Middle frontal gyrus (tissue), 1 donor: ENCODE measurements around the gene COL13A1.

ENCODE experiments used
- DNase-seq: peaks from one replicate; pipeline ENCODE4 v3.0.0-alpha.2; 2015; ENCODE audit warnings: low spot score; ENCODE audit errors: extremely low spot score

The COL13A1 gene

DNA sequence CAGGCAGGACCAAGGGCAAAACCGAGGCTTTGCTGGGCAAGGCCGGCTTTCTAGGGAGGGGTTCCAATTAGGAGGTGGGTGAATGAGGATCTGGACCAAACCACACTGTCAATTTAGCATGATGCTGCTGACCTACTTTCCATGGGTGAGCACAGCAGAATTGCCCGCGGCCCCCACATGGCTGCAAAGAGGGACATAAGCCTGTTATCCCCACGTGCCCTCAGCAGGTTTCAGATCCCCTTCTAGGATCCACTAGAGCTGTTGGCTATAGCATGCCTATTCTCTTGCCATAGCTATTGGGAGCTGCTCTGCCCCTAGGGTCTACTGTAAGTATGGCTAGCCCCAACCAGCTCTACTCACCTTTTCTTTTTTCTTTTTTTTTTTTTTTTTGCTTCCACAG, 102.8 kb downstream of the COL13A1 start:
- no peak for DNase-seq

DNA sequence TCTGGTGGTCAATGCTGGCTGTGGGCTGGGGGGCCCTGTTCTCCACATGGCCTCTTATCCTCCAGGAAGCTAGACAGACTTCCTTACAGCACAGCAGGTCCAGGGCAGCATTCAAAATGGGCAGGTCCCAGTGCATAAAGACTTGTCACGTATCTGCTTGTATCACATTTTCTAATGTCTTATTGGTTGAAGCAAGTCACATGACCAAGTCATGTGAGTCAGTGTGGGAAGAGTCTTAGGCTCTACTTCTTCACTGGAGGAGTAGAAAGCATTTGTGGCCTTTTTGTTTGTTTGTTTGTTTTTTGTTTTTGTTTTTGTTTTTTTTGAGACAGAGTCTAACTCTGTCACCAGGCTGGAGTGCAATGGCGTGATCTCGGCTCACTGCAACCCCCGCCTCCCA, 104.7 kb downstream of the COL13A1 start:
- DNase-seq, result no peak

DNA sequence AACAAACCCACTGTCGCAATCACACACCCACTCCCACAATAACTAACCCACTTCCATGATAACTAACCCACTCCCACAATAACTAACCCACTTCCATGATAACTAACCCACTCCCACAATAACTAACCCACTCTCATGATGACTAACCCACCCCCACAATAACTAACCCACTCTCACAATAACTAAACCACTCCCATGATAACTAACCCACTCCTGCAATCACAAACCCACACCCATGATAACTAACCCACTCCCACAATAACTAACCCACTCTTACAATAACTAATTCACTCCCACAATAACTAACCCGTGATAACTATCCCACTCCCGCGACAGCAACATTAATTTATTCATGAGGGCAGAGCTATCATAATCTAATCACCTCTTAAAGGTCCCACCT, 105.8 kb downstream of the COL13A1 start:
- DNase-seq, result no peak

DNA sequence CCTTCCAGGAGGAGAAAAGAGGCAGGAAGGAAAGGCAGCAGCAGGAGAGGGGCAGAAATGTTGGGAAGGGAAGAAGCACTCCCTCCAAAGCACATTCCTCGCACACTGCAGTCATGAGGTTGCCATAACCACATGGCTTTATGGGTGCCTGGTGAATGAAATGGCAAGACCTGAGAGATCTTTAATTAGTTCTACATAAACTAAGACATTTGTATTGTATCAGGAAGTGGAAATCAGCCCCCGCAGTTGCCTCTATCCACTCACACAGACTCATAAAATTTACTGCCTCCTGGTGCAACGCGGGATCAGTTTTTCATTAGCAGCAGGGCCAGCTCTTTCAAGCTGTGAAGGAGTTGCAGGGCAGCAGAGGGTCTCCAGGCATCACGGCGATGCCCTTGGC, 106.4 kb downstream of the COL13A1 start:
- DNase-seq, result no peak

DNA sequence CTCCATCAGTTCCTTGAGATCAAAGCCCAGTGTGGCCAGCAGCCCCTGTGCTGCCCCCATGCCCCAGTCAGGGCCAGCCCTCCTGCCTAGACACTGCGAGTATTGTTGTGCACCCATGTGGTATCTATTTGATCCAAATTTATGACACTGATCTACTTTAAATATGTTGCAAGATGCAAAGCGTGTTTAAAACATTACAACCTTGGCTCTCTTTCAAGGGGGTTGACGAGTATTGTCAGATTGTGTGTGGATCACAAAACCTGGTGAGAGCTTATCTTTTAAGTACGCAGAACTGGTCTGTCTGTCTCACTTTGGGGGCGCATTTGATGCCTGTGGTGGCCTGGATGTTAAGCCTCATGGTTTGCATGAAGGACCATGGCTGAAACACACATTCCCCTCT, 108.9 kb downstream of the COL13A1 start:
- no peak for DNase-seq

DNA sequence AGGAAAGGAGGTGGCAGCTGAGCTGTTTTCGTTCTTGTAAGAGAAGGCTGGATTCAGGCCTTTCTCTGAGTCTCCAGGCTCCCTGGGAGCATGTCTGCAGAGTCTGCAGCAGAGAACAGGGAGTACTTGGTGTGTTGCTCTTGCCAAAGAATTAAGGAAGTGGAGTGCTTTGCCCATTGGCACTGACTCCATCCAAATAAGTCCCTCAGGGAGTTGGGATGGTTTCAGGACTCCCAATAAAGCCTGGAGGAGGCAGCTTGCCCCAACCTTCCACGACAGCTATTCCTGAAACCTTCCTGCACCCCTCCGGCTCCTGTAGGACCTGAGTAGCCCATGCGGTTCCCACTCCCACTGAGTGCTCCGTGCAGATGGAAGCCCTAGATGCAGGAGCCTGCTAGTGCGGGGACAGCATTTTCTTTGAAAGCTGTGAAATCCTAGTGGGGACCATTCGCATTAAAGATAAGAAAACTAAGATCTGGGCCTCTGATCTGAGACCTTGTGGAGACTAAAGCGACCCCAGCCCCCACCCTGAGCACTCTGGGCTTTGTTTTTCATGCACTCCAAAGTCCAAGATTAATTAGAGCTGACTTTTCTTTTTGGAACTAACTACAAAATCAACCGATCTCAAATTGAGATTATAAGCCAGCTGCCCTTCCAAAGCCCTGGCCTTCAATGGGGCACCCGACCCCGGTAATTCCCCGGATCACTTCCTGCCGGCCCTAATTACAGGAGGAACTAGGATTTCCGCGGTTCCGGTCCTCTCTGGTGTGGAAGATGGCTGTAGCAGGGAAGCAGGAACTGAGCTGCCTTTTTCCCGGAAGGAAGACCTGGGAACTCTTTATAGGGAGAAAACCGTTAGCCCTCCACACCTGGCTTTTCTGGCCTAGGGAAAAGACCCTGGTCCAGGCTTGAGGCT, 110.2 kb downstream of the COL13A1 start:
- DNase-seq, result no peak

DNA sequence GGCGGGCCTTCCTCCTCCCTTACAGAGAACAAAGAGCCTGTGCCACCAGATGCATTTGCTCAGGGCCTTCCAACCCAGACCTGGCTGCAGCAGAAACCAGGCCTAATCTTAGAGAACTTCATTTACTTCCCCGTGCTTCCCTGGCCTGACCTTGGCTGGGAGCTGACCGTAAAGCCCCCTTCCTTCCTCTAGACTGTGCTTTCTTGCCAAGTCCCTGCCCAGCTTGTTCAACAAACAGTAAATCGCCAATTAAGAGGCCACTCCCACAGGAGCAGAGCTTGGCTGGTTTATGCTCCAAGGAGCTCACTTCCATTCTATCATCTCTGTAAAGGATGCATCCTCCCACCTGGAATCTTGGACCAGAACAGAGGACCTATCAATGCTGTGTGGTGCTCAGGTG, 110.9 kb downstream of the COL13A1 start:
- no peak for DNase-seq

DNA sequence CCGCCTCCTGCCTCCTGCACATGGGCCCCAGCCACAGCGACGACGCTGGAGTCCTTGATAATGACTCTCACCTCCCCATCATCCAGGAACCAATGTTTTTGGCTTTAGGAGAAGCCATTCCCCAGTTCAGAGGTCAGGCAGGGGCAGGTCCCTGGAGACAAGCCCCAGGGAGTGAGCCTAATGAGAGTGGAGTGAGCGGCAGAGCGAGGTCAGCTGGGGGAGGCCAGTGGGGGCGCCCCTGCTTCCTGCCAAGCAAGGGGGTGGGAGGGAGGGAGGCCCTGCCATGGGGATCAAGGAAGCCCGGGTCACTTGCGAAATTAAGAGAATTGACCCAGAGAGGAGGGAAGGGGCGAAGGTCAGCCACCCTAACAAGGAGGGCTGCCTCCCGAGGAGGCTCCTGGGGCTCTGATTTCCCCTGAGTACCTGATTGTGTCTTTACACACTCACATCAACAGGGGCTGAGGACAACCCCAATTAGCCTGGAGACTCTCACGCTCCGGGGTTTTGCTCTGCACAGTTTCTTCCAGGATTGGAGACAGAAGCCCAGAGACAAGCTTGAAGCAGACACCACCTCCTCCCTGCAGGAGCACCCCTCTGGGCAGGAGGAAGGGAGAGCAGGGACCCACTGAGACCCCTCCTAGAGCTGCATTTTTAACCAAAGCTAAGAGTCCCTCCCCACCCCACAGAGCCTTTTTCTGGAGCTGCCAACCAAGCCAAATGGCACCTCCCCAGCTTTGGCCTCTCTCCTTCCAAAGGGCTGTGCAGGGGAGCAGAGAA, 112.1 kb downstream of the COL13A1 start:
- no peak for DNase-seq

DNA sequence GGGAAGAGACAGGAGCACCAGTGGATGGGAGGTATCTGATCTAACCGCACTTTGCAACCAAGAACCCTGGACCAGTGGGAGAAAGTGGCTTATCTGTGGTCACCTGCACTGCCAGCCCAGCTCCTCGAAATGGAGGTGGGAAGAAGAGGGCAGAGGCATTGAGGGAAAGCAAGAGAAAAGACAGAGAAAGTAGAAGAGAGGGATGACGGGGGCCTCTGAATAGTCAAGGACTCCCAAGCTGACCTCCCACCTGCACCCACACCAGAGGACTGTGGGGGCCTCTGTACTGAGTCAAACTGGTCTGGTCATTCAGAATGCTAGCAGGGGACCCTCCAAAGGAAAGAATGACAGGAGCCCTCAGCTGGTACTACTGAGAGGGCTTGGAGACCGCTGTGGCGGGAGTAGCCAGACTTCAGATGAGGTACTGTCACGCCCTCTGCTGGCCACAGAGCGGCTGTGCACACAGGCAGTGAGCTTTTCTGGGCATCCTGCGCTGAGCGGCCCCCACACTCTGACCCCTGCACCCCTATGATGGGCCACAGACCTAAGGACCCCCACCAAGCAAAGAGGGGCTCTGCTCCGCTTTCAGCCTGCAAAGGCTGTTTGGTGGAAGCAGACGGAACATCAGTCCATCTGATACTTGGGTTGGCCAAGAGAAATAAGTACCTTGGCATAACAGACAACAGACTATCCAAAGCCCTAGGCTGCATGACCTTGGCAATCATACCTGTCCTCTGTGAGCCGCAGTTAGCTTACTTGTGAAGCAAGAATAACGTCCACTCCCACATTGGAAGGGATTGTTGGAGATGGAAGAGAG, 112.9 kb downstream of the COL13A1 start:
- peak; percentile 48 for DNase-seq

DNA sequence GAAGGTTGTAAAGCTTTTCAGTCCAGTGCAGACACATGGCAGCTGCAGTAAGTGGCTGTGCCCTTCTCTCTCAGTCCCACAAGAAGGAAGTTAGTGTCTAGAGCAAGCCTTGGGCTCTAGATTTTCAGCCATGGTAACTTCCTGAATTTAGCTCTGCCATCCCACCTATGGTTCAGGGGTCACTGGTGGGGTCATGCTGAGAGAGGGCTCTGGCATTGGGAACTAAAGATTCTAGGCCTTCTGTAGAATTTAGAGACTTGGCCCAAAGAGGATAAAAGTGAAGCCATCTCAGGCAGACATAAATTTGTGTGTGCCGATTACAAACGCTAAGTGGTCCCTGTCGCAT, 113.5 kb downstream of the COL13A1 start:
- DNase-seq, result no peak

DNA sequence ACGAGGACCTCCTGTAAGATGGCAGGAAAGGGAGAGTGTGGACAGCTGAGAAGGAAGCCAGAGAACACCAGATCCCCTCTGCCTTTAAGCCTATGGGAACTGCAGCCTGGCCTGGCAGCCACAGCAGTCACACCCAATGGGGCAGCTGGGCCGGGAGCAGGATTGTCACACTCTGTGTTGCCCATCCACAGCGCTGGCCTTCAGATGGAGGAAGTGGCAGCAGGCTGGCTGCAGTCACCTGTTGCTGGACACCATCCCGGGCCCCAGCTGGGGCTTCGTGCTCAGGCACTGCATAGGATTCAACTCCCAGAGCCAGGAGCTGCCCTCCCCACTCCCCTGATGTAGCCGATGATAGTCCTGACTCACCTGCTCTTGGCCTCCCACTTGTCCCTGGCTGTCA, 114.4 kb downstream of the COL13A1 start:
- no peak for DNase-seq

DNA sequence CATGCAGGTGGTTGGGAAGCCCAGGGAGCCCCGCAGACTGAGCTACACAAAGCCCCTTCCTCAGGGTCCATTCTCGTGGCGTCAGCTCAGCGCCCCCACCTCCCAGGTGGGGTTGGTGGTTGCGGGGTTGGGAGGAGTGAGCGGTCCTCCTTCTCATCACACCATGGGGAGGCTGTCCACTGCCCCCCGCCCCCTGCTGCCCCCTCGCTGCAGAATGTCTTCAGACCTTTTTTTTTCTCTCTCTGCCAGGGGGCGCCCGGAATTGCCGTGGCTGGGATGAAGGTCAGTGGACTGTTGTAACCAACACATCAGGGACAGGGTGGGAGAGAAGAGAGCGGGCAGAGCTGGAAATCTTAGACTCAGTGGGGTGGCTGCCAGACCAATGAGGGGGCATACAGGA, 116.3 kb downstream of the COL13A1 start:
- no peak for DNase-seq

DNA sequence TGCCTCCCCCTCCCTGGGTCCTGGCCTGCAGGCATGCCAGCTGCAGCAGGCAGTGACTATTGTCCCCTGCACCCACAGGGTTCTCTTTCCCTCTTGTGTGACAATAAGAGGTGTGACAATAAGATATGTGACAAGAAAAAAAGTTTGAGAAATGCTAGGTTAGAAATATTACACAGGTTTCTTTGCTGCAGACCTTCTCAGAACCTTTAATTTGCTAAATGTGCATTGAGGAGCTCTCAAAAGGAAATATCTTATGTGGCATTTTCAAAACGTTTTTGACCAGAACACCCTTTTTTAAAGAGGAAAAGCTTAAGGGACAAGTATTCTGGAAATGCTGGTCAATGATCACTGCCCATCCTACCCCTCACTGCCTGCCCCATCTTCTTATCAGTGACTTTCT, 117.5 kb downstream of the COL13A1 start:
- DNase-seq, result no peak

DNA sequence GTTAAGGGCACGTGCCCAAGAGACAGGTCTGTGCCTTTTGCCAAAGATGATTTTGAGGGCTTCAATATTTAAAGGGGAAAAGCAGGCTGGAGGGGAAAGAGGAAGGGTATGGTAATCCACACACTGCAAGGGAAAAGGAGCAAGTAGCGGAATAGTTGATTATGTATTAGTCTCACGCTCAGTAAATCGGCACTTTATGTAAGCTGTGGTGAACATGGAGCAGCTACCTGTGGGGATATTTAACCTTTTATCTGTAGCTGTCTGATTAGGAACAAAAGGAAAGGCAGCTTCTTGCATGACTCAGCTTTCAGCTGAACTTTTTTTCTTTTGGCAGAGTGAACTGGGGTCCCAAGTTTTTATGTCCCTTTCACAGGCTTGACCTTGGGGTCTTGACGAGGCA, 123.4 kb downstream of the COL13A1 start:
- no peak for DNase-seq

DNA sequence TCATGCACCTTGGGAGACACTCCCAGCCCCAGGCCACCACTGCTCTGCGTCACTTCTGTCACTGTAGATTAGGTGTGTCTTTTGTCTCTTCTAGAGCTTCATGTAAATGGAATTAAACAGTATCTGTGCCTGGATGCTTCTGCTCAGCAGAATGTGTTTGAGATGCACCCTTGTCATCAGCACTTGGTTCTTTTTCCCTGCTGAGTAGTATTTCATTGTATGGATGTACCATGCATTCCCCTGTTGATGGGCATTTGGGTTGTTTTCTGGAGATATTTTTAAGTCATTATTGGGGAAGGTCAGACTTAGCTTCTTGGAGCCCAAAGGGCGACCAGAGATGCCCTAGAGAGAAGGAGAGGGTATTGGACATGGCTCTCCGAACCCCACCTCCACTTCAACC, 126.6 kb downstream of the COL13A1 start:
- DNase-seq, result no peak

DNA sequence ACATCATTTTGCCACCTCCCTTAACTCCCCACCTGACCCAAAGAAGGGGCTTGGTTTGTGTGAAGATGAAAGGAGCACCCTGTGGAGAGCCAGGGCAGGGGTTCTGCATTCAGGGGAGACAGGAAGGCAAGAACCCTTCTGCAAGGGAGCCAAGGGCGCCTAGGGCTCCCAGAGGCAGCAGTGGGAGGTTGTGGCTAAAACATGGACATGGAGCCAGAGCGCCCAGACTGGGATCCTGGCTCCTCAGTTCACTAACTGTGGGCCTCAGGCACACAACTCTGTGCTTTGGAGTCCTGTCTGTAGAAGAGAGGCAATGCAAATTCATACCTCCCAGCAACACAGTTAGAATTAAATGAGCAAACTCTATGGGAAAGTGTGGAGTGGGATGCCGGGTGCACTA, 127.9 kb downstream of the COL13A1 start:
- DNase-seq, result no peak

DNA sequence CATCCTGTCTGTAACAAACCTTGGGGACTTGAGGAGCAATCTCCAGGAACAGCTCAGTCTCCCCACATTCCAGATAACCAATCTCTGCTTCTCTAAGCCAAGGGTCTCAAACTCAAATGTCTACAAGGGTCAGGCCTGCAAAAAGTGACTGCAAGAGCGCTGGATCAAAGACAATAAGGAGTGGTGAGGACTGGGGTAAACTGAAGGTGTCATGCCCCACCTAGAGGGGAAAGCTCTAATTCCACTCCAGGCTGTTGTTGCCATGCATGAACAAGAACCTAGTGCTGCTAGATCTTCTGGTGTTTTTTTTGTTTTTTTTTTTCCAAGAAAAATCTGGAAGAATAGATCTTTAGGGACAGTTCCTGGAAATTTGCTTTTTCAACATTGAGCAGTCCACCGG, 133.1 kb downstream of the COL13A1 start:
- no peak for DNase-seq

DNA sequence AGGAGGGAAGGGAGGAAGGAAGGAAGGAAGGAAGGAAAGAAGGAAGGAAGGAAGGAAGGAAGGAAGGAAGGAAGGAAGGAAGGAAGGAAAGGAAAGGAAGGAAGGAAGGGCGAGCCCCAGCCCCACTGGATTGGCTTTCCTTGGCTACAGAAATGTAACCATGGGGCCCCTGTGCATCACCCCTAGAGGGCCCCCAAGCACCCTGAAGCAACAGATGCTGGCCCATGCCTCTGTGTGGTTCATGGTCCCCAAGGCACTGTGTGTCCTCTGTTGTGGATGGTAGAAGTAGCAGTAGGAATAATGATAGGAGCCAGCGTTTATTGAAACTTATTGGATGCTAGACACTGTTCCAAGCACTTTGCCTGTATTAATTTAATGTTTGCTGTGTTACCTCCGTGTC, 134.4 kb downstream of the COL13A1 start:
- DNase-seq, result no peak

DNA sequence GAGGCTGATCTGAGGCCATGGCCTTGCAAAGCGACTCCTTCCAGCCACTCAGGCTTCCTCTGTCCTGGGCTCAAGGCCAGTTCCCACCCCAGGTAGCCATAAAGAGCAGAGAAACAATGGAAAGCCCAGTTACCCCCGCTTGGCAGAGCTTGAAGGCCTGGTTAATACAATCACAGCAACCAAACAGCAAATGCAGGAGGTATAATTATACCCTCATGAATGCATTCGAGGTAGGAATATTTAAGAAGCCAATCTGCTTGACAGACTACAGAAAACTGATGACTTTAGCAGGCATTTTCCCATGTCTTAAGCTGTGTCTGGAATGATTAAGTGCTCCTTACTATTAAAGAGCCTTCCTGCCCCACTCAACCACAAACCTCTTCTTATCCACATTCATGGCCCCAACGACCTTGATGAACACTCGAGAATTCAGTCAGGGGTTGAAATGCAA, 136.9 kb downstream of the COL13A1 start:
- no peak for DNase-seq

DNA sequence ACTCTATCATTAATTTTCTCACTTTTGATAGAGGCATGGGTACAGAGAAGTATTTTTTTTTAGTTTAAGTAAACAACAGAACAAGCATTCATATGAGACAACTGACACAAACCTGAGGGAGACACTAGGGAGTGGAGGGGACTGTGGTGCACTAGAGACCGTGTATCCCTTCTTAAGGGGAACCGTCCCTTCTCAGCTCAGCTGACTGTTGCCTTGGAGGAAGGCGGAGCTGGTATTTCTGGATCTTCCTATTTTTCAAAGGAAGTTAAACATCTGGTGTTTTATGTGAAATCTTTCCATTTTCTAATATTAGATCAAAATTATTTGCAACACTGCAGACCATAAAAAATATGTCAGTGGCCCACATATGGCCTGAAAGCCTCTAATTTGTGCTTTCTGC, 137.4 kb downstream of the COL13A1 start:
- DNase-seq, result no peak

DNA sequence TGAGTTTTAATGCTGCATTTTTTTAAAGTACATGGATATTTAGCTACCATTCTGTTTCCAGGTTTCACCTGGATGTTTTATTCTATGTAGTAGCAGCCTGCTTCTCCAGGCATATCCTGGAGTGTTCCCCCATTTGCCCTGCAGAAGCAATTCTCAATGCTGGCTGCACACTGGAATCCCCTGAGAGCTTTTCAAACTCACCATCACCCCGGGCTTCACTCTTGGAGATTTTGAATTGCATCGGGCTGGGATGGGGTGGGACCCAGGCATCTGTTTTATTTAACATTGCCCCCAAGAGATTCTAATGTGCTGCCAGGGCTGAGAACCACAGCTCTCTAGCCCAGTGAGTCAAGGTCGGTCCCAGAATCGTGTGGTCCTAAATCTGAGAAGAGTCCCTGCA, 137.8 kb downstream of the COL13A1 start:
- no peak for DNase-seq

DNA sequence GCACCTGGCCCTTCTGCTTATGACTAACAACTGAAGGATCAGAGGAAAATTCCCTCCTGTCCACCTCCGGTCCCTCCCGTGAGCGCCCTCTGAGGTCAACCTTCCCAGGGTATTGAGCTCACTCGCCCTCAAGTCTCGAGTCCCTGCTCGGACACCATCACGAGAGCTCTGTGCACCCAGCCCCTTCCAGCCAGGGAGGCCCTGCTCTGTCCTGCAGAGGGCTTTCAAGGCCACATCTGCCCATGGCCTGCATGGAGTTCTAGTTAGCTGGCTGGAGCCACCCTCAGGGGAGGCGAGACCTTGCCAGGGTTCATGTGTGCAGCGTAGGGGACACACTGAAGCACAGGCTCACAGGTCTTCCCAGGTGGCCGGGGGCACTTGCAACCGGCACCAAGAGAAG, 140.0 kb downstream of the COL13A1 start:
- no peak for DNase-seq
